Measurements from ENCODE around the gene PSMC4.
"Not testable (repeated sequence)": the region's sequence is repeated elsewhere in the genome, so short reads cannot be mapped to it uniquely, and the experiment has no call there.

PSMC4 gene

DNA sequence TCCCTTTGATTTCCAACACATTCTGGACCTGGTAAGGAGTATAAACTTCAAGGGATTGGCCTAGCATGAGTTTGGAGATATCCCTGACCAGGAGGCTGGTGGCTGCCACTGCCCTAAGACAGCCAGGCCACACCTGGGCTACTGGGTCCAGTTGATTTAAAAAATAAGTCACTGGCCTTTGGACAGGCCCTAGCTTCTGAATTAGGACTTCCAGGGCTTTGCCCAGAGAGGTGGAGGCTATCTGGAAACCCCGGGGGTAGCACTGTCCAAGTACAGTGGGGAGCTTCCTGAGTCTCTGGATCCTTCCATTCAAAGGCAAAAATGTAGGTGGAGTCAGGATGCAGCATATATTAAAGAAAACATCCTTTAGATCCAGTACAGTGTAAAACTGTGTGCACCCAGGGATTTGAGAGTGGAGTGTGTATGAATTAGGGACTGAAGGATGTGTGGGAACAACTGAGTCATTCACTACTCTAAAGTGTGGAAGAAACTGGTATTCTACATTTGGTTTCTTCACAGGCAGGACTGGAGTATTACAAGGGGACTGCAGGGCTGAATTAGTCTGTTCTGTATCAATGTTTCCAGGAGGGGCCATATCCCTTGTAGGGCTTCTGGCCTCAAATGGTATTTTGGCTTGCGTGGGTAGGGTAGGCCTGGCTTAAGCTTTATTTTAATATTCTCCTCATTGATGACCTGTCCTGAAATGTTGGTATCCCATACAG is 21.8 kb upstream of the PSMC4 start:
- no peak for DNase-seq

DNA sequence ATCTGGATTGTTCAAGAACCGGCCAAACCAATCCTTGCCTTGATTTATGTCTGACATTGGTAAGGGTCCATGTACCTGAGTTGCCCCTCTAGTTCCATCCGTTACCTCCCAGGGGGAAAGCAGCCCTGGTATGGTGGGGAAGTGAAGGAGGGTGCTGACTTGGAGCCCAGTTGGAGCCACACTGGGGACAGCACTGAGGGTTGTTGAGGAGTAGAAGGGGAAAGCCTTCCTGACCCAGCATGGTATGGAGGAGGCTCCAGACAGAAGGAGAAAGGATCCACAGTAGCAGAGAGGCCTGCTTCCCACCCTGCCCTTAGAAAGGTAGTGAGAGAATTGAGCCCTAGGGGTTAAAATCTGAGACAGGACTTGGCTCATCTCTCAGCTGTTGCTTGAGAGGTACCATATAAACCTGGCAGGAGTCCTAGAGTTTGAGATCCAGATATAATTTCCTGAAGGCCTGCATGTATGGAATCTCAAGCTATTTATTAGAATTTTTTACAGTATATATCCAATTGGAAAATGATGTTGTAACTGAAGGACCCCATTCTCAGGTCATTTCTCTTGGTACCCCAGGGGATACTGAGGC is 19.8 kb upstream of the PSMC4 start:
- no peak for DNase-seq

DNA sequence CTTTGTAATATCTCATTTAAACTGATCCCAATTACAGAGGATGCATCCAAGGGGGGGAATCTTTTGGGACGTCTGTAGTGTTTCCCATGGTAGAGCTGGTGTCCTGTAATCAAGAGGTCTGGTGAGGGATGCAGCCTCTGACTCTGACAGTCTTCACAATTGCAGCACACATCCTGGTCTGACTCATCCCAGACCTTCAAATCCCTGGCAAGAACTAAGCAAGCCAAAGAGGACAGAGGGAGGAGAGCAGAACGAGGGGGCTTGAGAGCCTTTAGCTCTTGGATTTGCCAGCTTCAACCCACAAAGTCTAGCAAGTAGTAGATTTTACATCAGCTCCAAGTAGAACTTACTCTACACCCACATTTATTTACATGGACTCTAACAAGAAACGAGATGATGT is 19.3 kb upstream of the PSMC4 start:
- DNase-seq, result no peak

DNA sequence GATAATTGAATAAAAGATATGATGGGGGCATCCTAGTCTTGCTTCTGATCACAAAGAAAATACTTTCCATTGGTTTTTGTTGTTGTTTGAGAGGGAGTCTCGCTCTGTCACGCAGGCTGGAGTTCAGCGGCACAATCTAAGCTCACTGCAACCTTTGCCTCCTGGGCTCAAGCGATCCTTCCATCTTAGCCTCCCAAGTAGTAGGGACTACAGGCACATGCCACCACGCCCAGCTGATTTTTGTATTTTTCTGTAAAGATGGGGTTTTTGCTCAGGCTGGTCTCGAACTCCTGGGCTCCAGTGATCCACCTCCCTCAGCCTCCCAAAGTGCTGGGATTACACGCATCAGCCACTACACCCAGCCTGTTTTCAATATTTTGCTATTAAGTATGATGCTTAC is 17.1 kb upstream of the PSMC4 start:
- DNase-seq, result no peak

DNA sequence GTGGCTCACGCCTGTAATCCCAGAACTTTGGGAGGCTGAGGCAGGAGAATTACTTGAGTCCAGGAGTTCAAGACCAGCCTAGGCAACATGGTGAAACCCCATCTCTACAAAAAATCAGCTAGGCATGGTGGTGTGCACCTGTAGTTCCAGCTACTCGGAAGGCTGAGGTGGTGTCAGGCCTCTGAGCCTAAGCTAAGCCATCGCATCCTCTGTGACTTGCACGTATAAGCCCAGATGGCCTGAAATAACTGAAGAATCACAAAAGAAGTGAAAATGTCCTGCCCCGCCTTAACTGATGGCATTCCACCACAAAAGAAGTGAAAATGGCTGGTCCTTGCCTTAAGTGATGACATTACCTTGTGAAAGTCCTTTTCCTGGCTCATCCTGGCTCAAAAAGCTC is 13.1 kb upstream of the PSMC4 start:
- DNase-seq, result not testable (repeated sequence)

DNA sequence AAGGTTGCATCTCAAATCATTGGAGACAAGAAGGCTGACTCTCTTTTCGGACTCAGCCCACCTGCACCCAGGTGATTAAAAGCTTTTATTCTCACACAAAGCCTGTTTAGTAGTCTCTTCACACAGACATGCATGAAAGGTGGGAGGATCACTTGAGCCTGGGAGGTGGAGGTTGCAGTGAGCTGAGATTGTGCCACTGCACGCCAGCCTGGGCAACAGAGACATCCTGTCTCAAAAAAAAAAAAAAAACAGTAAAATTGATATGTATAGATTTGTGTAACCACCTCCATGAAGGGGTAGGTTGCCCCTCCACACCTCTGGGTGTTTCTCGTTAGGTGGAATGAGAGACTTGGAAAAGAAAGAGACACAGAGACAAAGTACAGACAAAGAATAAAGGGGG is 12.0 kb upstream of the PSMC4 start:
- DNase-seq, result not testable (repeated sequence)

DNA sequence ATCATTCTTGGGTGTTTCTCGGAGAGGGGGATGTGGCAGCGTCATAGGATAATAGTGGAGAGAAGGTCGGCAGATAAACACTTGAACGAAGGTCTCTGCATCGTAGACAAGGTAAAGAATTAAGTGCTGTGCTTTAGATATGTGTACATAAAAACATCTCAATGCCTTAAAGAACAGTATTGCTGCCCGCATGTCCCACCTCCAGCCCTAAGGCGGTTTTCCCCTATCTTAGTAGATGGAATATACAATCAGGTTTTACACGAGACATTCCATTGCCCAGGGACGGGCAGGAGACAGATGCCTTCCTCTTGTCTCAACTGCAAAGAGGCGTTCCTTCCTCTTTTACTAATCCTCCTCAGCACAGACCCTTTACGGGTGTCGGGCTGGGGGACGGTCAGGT is 11.6 kb upstream of the PSMC4 start:
- not testable (repeated sequence) for DNase-seq

DNA sequence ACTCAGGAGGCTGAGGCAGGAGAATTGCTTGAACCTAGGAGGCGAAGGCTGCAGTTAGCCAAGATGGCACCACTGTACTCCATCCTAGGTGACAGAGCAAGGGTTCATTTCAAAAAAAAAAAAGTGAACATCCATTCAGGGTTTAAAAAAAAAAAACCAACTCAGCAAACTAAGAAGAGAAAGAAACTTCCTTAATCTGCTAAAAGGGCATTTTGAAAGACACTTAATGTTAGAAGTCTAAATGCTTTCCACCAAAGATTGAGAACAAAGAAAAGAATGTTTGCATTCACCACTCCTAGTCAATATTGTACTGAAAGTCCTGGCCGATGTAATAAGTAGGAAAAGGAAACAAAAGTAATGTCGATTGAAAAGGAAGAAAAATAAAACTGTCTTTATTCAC is 7.1 kb upstream of the PSMC4 start:
- DNase-seq, result no peak

DNA sequence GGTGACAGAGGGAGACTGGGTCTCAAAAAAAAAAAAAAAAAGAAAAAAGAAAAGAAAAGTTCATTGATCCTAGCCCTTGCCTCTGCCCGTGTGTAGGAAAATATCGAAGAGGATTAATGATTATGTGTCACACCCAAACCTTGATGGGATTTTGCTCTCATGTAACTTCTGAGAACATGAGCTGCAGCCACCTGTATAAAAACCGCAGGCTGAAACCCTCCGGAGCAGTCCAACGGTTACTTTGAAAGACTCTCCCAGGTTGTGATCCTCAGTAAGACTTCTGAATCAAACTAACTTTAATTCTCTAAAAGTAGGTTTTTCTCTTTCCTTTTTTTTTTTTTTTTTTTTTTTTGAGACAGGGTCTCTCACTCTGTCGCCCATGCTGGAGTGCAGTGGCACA is 4.3 kb upstream of the PSMC4 start:
- DNase-seq, result no peak

DNA sequence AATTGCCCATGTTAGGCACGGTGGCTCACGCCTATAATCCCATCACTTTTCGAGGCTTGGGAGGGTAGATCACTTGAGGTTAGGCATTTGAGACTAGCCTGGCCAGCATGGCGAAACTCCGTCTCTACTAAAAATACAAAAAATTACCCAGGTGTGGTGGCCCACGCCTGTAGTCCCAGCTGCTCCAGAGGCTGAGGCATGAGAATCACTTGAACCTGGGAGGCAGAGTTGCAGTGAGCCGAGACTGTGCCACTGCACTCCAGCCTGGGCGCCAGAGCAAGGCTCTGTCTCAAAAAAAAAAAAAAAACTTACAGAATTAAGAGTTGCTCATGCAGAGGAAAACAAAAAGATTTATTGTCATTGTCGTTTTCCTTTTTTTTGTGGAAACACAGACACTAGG is 3.4 kb upstream of the PSMC4 start:
- DNase-seq, result no peak

DNA sequence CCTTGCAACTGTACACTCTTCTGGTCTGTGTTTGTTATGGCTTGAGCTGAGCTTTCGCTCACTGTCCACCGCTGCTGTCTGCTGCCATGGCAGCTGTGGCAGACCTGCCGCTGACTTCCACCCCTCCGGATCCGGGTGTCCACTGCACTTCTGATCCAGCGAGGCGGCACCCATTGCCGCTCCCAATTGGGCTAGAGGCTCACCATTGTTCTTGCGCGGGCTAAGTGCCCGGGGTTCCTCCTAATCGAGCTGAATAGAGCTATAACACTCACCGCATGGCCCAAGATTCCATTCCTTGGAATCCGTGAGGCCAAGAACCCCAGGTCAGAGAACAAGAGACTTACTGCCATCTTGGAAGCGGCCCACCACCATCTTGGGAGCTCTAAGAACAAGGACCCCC is 2.2 kb upstream of the PSMC4 start:
- no peak for DNase-seq

DNA sequence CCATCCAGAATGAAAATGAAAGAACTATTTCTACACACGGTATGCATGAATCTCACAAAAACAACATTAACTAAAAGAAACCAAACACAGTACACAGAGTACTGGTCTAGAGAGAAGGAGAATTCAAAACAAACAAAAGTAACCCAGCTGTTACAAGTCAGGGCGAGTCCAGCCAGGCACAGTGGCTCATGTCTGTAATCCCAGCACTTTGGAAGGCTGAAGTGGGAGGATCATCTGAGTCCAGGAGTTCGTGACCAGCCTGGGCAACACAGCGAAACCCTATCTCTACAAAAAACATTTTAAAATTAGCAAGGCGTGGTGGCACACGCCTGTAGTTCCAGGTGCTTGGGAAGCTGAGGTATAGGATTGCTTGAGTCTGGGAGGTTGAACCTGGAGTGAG is 1.7 kb upstream of the PSMC4 start:
- no peak for DNase-seq

DNA sequence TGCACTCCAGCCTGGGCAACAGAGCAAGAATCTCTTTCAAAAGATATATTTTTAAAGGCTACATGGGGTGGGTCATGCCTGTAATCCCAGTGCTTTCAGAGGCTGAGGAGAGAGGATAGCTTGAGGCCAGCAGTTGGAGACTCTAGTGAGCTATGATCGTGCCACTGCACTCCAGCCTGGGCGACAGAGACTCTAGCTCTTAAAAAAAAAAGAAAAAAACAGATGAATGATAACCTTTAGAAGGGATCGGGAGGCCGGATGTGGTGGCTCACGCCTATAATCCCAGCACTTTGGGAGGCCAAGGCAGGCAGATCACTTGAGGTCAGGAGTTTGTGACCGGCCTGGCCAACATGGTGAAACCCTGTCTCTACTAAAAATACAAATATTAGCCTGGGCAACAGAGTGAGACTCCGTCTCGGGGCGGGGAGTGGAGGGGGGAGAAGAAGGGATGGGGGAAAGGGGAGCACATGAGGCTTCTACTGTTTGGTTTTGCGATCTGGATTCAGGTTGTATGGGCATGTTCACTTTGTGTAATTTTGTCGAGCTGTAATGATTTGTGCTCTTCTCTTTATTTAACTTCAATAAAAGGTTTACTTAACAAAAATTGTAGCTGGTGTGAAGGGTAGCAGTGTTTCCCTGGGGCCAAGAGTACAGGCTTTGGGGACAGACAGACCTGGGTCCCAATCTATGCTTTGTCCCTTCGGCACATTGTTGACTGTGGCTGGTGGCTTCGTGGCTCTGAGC is 1.1 kb upstream of the PSMC4 start:
- no peak for DNase-seq

DNA sequence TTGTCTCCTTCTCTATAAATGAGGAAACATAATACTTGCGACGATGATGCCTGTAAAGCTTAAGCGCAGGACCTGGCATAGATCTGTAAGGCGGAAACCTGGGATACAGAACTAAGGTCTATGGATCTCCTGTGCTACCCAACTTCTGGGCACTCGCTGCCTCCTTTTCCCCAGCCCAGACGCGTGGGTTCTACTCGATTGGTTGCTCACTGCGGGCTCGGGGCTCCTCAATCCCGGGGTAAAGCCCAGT is 615 bp upstream of the PSMC4 start:
- no peak for DNase-seq

DNA sequence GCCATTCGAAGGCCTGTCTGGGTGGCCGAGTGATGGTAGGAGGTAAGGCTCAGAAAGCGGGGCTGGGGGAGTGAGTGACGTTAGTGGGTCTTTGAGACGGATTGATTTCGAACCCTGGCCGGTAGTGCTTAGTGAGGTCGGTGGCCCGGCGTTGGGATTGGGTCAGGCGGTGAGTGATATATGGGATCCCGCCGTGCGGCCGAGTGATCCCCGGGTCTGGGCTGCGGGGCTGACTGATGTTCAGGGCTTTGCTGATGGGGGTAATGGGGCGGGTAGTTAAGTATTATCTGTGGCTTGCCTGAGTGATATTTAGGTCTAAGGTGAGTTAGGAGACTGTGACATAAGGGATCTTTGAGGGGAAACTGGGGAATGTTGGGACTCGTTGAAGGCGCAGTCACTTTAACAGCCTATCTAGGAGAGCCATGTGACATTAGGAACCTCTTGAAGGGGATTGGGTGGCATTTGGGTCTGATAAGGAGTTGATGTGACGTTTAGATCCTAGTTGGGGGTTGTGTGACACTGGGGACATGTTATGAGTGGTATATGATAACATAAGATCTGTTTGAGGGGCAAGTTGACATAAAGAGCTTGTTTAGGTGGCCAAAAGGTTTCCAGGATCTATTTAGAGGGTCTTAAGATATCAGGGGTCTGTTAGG is 543 bp downstream of the PSMC4 start:
- no peak for DNase-seq

DNA sequence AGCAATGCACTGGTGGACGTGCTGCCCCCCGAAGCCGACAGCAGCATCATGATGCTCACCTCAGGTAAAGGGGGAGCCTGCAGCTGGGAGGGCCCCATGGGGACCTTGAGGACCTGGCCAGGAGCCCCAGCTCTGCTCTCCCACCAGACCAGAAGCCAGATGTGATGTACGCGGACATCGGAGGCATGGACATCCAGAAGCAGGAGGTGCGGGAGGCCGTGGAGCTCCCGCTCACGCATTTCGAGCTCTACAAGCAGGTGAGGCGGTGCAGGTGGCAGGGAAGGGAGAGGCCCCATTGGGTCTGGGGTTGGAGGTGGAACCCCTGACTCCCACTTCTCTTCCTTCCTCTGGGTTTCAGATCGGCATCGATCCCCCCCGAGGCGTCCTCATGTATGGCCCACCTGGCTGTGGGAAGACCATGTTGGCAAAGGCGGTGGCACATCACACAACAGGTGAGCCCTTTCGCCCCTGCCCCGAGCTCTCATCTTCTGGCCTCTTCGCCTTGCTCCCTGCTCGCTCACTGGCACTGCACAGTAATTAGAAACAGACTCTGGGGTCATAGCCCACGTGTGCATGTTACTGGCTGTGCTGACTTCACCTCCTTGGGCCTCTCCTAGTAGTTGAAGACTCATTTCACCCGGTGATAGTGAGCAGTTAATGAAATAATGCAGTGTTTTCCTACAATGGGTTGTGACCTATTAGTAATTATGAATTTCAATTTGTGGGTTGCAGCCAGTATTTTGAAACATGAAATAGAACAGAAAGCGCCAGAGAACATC is 3.6 kb downstream of the PSMC4 start:
- no peak for DNase-seq

DNA sequence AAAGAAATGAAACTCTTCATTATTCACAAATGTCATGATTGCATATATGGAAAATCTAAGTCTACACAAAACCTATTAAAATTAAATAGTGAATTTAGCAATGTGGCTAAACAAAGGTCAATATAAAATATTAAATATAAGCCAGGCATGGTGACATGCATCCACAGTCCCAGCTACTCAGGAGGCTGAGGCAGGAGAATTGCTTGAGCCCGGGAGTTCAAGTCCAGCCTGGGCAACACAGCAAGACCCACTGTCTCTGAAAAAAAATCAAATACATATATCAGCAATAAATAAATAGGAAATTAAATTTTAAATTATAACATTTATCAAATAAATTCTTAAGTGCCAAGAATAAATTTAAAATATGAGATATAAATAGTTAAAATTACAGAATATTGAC is 11.9 kb downstream of the PSMC4 start:
- DNase-seq, result no peak

DNA sequence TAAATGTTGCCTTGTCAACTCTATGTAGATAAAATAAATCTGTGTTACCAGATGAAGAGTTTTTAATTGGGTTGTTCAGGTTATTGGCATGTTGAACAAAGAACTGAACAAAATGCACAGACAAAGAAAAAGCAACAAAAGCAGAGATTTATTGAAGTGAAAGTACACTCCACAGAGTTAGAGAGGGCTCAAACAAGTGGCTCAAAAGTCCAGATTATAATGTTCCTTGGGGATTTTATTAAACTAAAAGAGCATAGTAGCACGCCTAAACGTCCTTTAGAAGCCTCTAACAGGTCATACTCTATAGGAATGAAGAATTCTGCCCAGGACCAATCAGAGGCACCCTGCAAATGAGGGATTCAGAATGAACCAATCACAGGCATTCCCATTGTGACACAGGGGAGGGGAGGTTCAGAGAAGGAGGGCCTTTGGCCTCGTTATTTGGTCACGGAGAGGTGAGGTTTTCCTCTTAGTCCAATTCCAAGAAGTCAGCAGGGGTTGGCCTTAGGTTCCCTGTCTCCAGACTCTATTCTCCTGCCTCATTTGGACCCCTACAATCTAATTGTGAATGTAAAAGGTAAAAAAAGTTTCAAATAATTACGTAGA is 12.8 kb downstream of the PSMC4 start:
- DNase-seq, result no peak

DNA sequence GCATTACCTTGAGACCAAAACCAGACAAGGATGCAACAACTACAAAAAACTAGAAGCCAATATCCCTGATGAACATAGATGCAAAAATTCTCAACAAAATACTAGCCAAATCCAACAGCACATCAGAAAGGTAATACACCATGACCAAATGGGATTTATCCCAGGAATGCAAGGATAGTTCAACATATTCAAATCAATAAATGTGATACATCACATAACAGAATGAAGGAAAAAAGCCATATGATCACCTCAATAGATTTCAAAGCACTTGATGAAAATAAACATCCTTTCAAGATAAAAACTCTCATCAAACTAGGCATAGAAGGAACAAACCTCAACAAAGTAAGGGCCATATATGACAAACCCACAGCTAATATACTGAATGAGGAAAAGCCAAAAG is 15.7 kb downstream of the PSMC4 start:
- no peak for DNase-seq

DNA sequence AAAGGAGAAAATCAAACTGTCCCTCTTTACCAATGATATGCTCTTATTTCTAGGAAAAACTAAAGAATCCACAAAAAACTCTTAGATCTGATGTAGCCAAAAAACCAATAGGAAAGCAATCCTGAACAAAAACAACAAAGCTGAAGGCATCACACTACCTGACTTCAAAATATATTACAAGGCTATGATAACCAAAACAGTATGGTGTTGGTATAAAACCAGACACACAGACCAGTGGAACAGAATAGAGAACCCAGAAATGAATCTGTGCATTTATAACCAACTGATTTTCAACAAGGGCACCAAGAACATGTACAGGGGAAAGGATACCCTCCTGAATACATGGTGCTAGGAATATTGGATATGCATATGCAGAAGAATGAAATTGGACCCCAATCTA is 16.2 kb downstream of the PSMC4 start:
- DNase-seq, result no peak

DNA sequence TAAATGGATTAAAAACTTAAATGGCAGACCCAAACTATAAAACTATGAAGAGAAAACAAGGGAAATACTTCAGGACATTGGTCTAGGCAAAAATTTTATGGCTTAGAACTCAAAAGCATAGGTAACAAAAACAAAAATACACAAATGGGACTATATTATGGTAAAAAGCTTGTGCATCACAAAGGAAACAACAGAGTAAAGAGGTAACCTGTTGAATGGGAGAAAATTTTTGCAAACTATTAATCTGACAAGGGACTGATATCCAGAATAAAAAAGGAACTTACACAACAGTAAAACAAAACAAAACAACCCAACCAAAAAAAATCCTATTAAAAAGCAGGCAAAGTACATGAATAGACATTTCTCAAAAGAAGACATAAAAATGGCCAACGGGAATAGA is 16.6 kb downstream of the PSMC4 start:
- DNase-seq, result no peak

DNA sequence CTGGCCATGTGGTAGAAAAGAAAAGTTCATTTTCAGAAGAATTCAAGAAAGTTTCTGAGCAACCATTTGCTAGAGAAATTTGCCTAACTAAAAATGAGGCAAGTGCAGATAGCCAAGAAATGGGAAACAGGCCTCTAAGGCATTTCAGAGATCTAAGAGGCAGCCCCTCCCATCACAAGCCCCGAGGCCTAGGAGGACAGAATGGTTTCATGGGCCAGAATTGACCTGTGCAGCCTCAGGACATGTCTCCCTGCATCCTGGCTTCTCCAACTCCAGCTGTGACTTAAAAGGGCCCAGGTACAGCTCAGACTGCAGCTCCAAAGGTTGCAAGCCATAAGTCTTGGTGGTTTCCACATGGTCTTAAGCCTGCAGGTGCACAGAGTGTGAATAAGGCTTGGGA is 22.6 kb downstream of the PSMC4 start:
- DNase-seq, result no peak

DNA sequence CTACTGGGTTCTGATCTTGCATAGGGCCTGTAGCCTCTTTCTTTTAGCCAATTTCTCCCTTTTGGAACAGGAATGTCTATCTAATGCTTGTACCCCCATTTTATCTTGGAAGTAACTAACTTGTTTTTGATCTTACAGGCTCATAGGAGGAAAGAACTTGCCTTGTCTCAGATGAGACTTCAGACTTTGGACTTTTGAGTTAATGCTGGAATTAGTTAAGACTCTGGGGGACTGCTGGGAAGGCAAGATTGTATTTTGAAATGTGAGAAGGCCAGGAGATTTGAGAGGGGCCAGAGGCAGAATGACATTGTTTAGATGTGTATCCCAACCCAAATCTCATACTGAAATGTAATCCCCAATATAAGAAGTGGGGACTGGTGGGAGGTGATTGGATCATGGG is 23.4 kb downstream of the PSMC4 start:
- DNase-seq, result no peak
